WTC11 (cell line): ENCODE measurements around the gene POU3F1.

Experiments used
- CTCF ChIP-seq: fragments of 200-600 bp; IDR thresholded peaks from 2 replicates; pipeline ENCODE4 v1.8.0; 2022; ENCODE audit warnings: antibody characterized with exemption
- ETV6 ChIP-seq: sonication (generic); formaldehyde crosslinking; IDR thresholded peaks from 2 replicates; pipeline ENCODE4 v1.8.1; 2022; ENCODE audit warnings: mild to moderate bottlenecking, missing genetic modification reagents
- SP1 ChIP-seq: sonication (generic); formaldehyde crosslinking; conservative IDR thresholded peaks from 2 replicates; pipeline ENCODE4 v1.8.1; 2022; ENCODE audit warnings: missing genetic modification reagents
- ZBTB43 ChIP-seq: sonication (generic); formaldehyde crosslinking; IDR thresholded peaks from 2 replicates; pipeline ENCODE4 v1.8.1; 2023; ENCODE audit warnings: mild to moderate bottlenecking, missing genetic modification reagents
- ZNF281 ChIP-seq: sonication (generic); formaldehyde crosslinking; IDR thresholded peaks from 2 replicates; pipeline ENCODE4 v1.8.0; 2023; ENCODE audit warnings: mild to moderate bottlenecking, missing genetic modification reagents
- ZNF416 ChIP-seq: fragments of 250-450 bp; sonication (Bioruptor Pico); IDR thresholded peaks from 2 replicates; pipeline ENCODE4 v1.9.0; 2021; ENCODE audit warnings: mild to moderate bottlenecking, inconsistent platforms

DNA sequence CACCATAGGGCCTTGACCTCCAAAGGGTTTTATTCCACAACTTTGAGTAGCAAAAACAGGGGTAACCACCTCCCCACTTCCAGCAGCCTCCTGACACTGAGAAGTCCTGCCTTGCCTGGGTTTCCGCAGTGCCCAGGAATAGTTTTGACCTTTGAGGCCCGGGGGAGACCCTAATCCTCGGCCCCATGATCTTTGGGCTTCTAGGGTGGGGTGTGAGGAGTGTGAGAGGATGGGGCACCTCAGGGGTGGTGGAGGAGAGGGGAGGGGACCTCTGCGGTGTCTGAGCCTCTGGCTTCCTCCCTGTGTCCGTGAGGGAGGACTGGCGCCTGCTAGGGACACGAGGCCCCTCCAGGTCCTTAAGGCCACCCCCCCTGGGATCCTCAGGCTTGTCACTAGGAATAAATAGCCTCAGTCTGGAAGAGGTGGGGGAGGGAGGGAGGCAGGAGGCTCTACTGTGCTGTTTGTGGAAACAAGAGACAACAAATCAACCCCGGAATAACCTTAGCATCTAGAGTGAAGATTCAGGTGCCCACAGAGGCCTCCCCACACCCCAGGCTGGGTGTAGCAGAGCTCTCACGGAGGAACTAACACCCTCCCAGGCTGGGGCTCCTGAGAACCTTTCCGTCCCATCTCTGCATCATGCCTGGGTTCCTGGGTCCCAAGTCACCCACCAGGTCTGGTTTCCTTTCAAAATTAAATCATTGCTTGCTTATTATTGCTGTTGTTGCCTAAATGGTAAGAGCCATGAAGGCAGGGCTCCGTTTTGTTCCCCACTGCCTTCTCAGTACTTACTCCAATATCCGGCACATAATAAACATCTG, 40.4 kb downstream of the POU3F1 start:
- no peak for TF ChIP-seq CTCF
- TF ChIP-seq ZBTB43 (CRISPR knock-in tag), result no peak
- TF ChIP-seq ETV6 (CRISPR knock-in tag), result no peak
- no peak for TF ChIP-seq ZNF416 (CRISPR knock-in tag)
- TF ChIP-seq ZNF281 (CRISPR knock-in tag), result no peak
- TF ChIP-seq SP1 (CRISPR knock-in tag), result no peak
